GM12892 (cell line): ENCODE results near the gene PLA2G12B.
"Not testable (repeated sequence)": the region's sequence is repeated elsewhere in the genome, so short reads cannot be mapped to it uniquely, and the experiment has no call there.

Experiments
- DNase-seq: peaks from one replicate; pipeline ENCODE4 v3.0.0; 2011; ENCODE audit not compliant: insufficient read length
- FAIRE-seq: peaks from 2 replicates; lab custom pipeline; 2011; peaks lifted over from hg19 to GRCh38; lab: Jason Lieb, UNC
- POLR2A ChIP-seq: IDR thresholded peaks from 2 replicates; pipeline ENCODE4 v1.6.1; 2011; ENCODE audit warnings: low read depth, low read length, control low read depth
- POLR2AphosphoS5 ChIP-seq: IDR thresholded peaks from 2 replicates; pipeline ENCODE4 v1.6.1; 2011; ENCODE audit warnings: low read depth, low read length, control low read depth
- TAF1 ChIP-seq: IDR thresholded peaks from 2 replicates; pipeline ENCODE4 v1.6.1; 2011; ENCODE audit warnings: low read depth, mild to moderate bottlenecking, control low read depth, low read length, borderline replicate concordance

The PLA2G12B gene

GRCh38 chr10:72930276-72930675, 24.3 kb downstream of the PLA2G12B start:
- TF ChIP-seq TAF1, result no peak
- TF ChIP-seq POLR2A, result no peak
- no peak for TF ChIP-seq POLR2AphosphoS5
- DNase-seq, result no peak
- no peak for FAIRE-seq

GRCh38 chr10:72928798-72929197, 25.8 kb downstream of the PLA2G12B start:
- FAIRE-seq, result no peak
- DNase-seq, result no peak
- no peak for TF ChIP-seq TAF1

GRCh38 chr10:72927485-72927884, 27.1 kb downstream of the PLA2G12B start:
- no peak for FAIRE-seq
- DNase-seq, result no peak
- TF ChIP-seq POLR2AphosphoS5 (no peak), TAF1 (no peak), POLR2A (no peak)

GRCh38 chr10:72925951-72926465, 28.6 kb downstream of the PLA2G12B start:
- DNase-seq (no peak), FAIRE-seq (no peak)
- no peak for TF ChIP-seq POLR2AphosphoS5
- no peak for TF ChIP-seq POLR2A
- TF ChIP-seq TAF1, result no peak

DNA sequence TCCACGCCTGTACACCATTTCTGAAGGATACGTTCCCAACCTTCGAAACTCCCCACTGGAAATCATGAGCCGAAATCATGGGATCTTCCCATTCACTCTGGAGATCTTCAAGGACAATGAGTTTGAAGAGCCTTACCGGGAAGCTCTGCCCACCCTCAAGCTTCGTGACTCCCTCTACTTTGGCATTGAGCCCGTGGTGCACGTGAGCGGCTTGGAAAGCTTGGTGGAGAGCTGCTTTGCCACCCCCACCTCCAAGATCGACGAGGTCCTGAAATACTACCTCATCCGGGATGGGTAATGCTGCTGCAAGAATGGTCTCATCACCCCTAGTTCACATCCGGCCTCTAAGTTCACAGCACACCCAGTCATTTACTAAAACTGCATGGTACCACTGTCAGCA, 30.3 kb downstream of the PLA2G12B start:
- DNase-seq (no peak), FAIRE-seq (no peak)
- no peak for TF ChIP-seq POLR2A

DNA sequence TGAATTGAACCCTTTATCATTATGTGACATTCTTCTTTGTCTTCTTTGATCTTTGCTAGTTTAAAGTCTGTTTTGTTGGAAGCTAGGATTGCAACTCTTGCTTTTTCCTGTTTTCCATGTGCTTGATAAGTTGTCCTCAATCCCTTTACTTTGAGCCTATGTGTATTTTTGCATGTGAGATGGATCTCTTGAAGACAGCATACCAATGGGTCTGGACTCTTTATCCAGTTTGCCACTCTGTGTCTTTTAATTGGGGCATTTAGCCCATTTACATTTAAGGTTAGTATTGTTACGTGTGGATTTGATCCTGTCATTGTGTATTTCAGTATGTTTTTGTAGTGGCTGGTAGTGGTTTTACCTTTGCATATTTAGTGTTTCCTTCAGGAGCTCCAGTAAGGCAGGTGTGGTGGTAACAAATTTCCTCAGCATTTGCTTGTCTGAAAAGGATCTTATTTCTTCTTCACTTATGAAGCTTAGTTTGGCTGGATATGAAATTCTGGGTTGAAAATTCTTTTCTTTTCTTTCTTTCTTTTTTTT, 33.4 kb downstream of the PLA2G12B start:
- FAIRE-seq, DNase-seq: not testable (repeated sequence)

- DNase-seq (no peak), FAIRE-seq (no peak)
- TF ChIP-seq POLR2AphosphoS5, result no peak
- TF ChIP-seq POLR2A, result no peak
- no peak for TF ChIP-seq TAF1
Measured at GRCh38 chr10:72918352-72918751, 36.3 kb downstream of the PLA2G12B start.

DNA sequence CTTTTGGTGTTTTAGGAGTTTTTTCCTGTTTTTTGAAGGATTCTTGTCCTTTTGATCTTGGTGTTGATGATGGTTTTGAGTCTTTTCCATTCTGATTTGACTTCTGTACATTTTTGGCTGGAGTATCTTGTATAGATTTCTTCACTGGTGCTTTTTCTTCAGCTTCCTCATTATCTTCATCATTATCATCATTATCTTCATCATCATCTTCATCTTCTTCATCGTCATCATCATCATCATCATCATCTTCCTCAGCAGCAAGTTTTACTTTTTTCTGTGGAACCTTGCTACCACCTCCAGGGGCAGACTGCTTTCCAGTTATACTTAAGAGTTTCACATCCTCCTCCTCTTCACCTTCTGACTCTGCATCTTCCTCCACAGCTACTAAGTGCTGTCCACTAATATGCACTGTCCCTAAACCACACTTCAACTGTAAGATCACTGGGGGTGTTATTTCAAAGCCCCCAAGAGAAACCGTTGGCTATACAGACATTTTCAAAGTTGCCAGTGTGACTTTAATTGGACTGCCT, 36.7 kb downstream of the PLA2G12B start:
- FAIRE-seq, DNase-seq: not testable (repeated sequence)

GRCh38 chr10:72917201-72917600, 37.4 kb downstream of the PLA2G12B start:
- DNase-seq, FAIRE-seq: not testable (repeated sequence)

DNA sequence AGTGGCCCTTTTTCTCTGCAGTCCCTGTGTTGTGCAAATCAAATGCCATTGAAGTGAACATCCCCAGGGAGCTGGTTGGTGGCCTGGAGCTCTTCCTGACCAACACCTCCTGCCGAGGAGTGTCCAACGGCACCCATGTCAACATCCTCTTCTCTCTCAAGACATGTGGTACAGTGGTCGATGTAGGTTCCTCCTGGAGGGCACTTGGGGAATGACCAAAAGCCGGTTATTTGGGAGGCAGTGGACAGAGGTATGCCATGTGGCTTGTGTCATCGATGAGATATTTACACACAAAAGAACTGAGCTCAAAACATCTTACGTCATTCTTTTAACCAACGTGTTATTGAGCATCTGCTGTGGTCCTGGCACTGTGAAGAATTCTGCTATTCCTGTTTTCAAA, 41.3 kb downstream of the PLA2G12B start:
- no peak for FAIRE-seq
- no peak for TF ChIP-seq POLR2AphosphoS5
- TF ChIP-seq POLR2A, result no peak
- no peak for TF ChIP-seq TAF1

DNA sequence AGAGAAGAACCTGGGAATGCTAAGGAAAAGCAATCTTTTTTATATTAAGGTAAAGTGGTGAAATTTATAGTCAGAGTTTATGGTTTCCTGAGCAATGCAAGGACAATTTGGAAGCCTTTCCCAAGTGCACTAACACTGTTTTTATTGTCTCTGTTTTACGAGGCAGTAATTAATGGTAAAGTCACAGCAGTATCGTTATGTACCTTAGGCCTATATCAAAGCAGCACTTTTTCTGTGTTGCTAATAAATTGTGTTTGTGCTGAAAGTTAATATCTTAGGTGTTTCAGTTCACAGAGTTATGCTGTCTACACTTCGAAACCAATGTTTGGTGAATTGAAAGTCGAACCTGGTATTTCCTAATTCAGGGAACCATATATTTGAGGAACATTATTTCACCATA, 41.9 kb downstream of the PLA2G12B start:
- DNase-seq (no peak), FAIRE-seq (no peak)
- no peak for TF ChIP-seq POLR2A

More for the DNA sequence above, 41.3 kb downstream of the PLA2G12B start:
- no peak for DNase-seq

- no peak for DNase-seq
Measured at GRCh38 chr10:72911758-72912157, 42.8 kb downstream of the PLA2G12B start.

DNA sequence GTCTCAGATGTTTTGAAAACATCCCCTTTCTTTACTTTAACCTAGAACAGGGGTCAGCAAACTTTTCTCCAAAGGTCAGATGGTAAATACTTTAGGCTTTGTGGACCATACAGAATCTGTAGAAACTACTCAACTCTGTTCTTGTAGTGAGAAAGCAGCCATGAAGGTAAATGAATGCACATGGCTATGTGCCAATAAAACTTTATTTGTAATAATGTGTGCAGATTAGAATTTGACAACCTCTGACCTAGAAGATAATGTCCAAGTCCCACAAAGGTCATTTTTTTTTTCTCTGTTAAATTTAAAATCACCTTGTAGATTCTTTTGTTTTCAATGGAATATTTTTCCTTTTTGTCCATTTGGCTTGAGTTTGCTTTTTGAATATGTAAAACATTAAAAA, 43.9 kb downstream of the PLA2G12B start:
- FAIRE-seq, result no peak
- no peak for TF ChIP-seq TAF1

More at GRCh38 chr10:72911758-72912157, 42.8 kb downstream of the PLA2G12B start:
- TF ChIP-seq POLR2AphosphoS5 (no peak), POLR2A (no peak), TAF1 (no peak)
- FAIRE-seq, result no peak

GRCh38 chr10:72906446-72906845, 48.2 kb downstream of the PLA2G12B start:
- FAIRE-seq (no peak), DNase-seq (no peak)
- no peak for TF ChIP-seq POLR2A
- TF ChIP-seq POLR2AphosphoS5, result no peak
- TF ChIP-seq TAF1, result no peak

More for the DNA sequence above, 43.9 kb downstream of the PLA2G12B start:
- no peak for DNase-seq
